IMR-90 (cell line): ENCODE measurements around the gene CTDP1. TPM values are rescaled to one million over a fixed set of nuclear protein-coding genes. Genes with fewer than 3 reads are reported as not detected.

ENCODE experiments used
- ATAC-seq: fragments of 200-7000 bp; cut with Tn5 transposase; 2 replicates; pipeline ENCODE4 v1.9.1; 2020; ENCODE audit warnings: low read depth, mild to moderate bottlenecking, moderate library complexity
- BruUV-seq: library from RNA; stranded (reverse); fragments of 400-500 nt; replicated peaks from 2 replicates; lab custom pipeline; 2021; lab: Mats Ljungman, UMichigan
- CTCF ChIA-PET: fragments of 300-600 bp; formaldehyde crosslinking; extraction: SDS; loops from one replicate; lab custom pipeline; 2021; ENCODE audit warnings: antibody characterized with exemption; lab: Yijun Ruan, JAX
- POLR2A ChIA-PET: fragments of 300-600 bp; sonication (Branson Sonifier 250); formaldehyde crosslinking; loops from one replicate; lab custom pipeline; 2022; ENCODE audit warnings: antibody characterized with exemption; ENCODE audit not compliant: unreplicated experiment; lab: Charles Lee
- DNase-seq: peaks from one replicate; pipeline ENCODE4 v3.0.0; 2013
- H2AFZ ChIP-seq: replicated peaks from 2 replicates; pipeline ENCODE3; 2013; ENCODE audit warnings: low read length, mild to moderate bottlenecking; ENCODE audit not compliant: poor library complexity
- H2AK5ac ChIP-seq: 2 replicates; pipeline ENCODE4 v1.6.1; 2013; ENCODE audit warnings: low read depth, low read length, inconsistent platforms
- H2AK9ac ChIP-seq: replicated peaks from 2 replicates; pipeline ENCODE3; 2013; ENCODE audit warnings: mild to moderate bottlenecking, low read depth, low read length, moderate library complexity; ENCODE audit not compliant: poor library complexity
- H2BK120ac ChIP-seq: 2 replicates; pipeline ENCODE4 v1.6.1; 2013; ENCODE audit warnings: low read depth, low read length, inconsistent platforms
- H2BK15ac ChIP-seq: 3 replicates; pipeline ENCODE4 v1.6.1; 2013; ENCODE audit warnings: low read depth, low read length, inconsistent platforms
- H2BK20ac ChIP-seq: 2 replicates; pipeline ENCODE4 v1.6.1; 2013; ENCODE audit warnings: low read depth, mild to moderate bottlenecking, inconsistent platforms, low read length, moderate library complexity
- H2BK5ac ChIP-seq: 2 replicates; pipeline ENCODE4 v1.6.1; 2013; ENCODE audit warnings: mild to moderate bottlenecking, low read depth, low read length, inconsistent platforms; ENCODE audit not compliant: poor library complexity, severe bottlenecking
- H3K14ac ChIP-seq: replicated peaks from 2 replicates; pipeline ENCODE4 v1.6.1; 2013; ENCODE audit warnings: low read depth, low read length, inconsistent platforms
- H3K18ac ChIP-seq: 2 replicates; pipeline ENCODE4 v1.6.1; 2013; ENCODE audit warnings: low read depth, low read length, control low read depth
- H3K23ac ChIP-seq: 2 replicates; pipeline ENCODE4 v1.6.1; 2013; ENCODE audit warnings: low read depth, low read length, inconsistent platforms
- H3K27ac ChIP-seq: 2 replicates; pipeline ENCODE4 v1.5.1; 2013; ENCODE audit warnings: mild to moderate bottlenecking, control low read depth, low read length; ENCODE audit not compliant: insufficient read depth
- H3K27me3 ChIP-seq: 2 replicates; pipeline ENCODE4 v1.6.1; 2013; ENCODE audit warnings: low read length; ENCODE audit not compliant: control insufficient read depth, insufficient read depth
- H3K36me3 ChIP-seq: 2 replicates; pipeline ENCODE4 v1.6.1; 2013; ENCODE audit warnings: low read length, mixed read lengths; ENCODE audit not compliant: control insufficient read depth, insufficient read depth
- H3K4ac ChIP-seq: 2 replicates; pipeline ENCODE4 v1.6.1; 2013; ENCODE audit warnings: low read depth, low read length, inconsistent platforms
- H3K4me1 ChIP-seq: 2 replicates; pipeline ENCODE4 v1.6.1; 2013; ENCODE audit warnings: low read length, mixed read lengths; ENCODE audit not compliant: control insufficient read depth, insufficient read depth
- H3K4me2 ChIP-seq: 2 replicates; pipeline ENCODE4 v1.6.1; 2013; ENCODE audit warnings: low read depth, mild to moderate bottlenecking, control low read depth, low read length, moderate library complexity
- H3K4me3 ChIP-seq: 2 replicates; pipeline ENCODE4 v1.5.1; 2013; ENCODE audit warnings: low read depth, mild to moderate bottlenecking, control low read depth, low read length, moderate library complexity; ENCODE audit not compliant: insufficient read depth
- H3K56ac ChIP-seq: 2 replicates; pipeline ENCODE4 v1.6.1; 2013; ENCODE audit warnings: low read length, inconsistent platforms; ENCODE audit not compliant: insufficient read depth; ENCODE audit errors: extremely low read depth
- H3K79me1 ChIP-seq, 2 experiments: 2 replicates each; pipeline ENCODE4 v1.6.1; 2013; ENCODE audit warnings: low read length in 2 of 2, inconsistent platforms in 1 of 2, low read depth in 1 of 2
- H3K9ac ChIP-seq: 2 replicates; pipeline ENCODE4 v1.6.1; 2013; ENCODE audit warnings: low read depth, low read length, control low read depth
- H3K9me1 ChIP-seq: 2 replicates; pipeline ENCODE4 v1.6.1; 2013; ENCODE audit warnings: low read length, inconsistent platforms; ENCODE audit not compliant: insufficient read depth
- H3K9me3 ChIP-seq: 2 replicates; pipeline ENCODE4 v1.6.1; 2013; ENCODE audit warnings: low read length; ENCODE audit not compliant: control insufficient read depth, insufficient read depth
- H4K20me1 ChIP-seq: 2 replicates; pipeline ENCODE4 v1.6.1; 2013; ENCODE audit warnings: low read length, inconsistent platforms; ENCODE audit not compliant: insufficient read depth
- H4K5ac ChIP-seq: 2 replicates; pipeline ENCODE4 v1.6.1; 2013; ENCODE audit warnings: mild to moderate bottlenecking, low read depth, low read length, control low read depth
- H4K8ac ChIP-seq, 2 experiments: 2 replicates each; pipeline ENCODE4 v1.6.1; 2013; ENCODE audit warnings: low read depth in 2 of 2, low read length in 2 of 2, control low read depth in 1 of 2, inconsistent platforms in 1 of 2
- H4K91ac ChIP-seq: 2 replicates; pipeline ENCODE4 v1.6.1; 2013; ENCODE audit warnings: low read depth, low read length, inconsistent platforms; ENCODE audit not compliant: insufficient read depth
- BHLHE40 ChIP-seq: fragments of 150-350 bp; IDR thresholded peaks from 2 replicates; pipeline ENCODE4 v1.6.1; 2016; ENCODE audit warnings: mild to moderate bottlenecking, low read depth, low read length
- CEBPB ChIP-seq: IDR thresholded peaks from 2 replicates; pipeline ENCODE4 v1.6.1; 2012; ENCODE audit warnings: low read depth, low read length, improper control_type of control experiment
- CHD1 ChIP-seq: IDR thresholded peaks from 2 replicates; pipeline ENCODE4 v1.6.1; 2012; ENCODE audit warnings: low read depth, low read length, improper control_type of control experiment
- CTCF ChIP-seq: conservative IDR thresholded peaks from 2 replicates; pipeline ENCODE4 v1.5.1; 2012; ENCODE audit warnings: mild to moderate bottlenecking, low read depth, low read length, improper control_type of control experiment
- ELK1 ChIP-seq: fragments of 150-350 bp; IDR thresholded peaks from 2 replicates; pipeline ENCODE4 v1.6.1; 2016; ENCODE audit warnings: low read depth, mild to moderate bottlenecking, low read length, moderate library complexity, borderline replicate concordance
- FOS ChIP-seq: fragments of 150-350 bp; IDR thresholded peaks from 2 replicates; pipeline ENCODE4 v1.6.1; 2016; ENCODE audit warnings: low read depth, low read length
- MAFK ChIP-seq: IDR thresholded peaks from 2 replicates; pipeline ENCODE4 v1.6.1; 2012; ENCODE audit warnings: low read depth, low read length, improper control_type of control experiment
- MAZ ChIP-seq: IDR thresholded peaks from 2 replicates; pipeline ENCODE4 v1.6.1; 2012; ENCODE audit warnings: low read depth, mild to moderate bottlenecking, low read length, improper control_type of control experiment, moderate library complexity, borderline replicate concordance
- MXI1 ChIP-seq: IDR thresholded peaks from 2 replicates; pipeline ENCODE4 v1.6.1; 2012; ENCODE audit warnings: low read depth, mild to moderate bottlenecking, low read length, moderate library complexity, borderline replicate concordance
- NFE2L2 ChIP-seq: fragments of 150-350 bp; IDR thresholded peaks from 2 replicates; pipeline ENCODE4 v1.6.1; 2016; ENCODE audit warnings: low read depth, mild to moderate bottlenecking, low read length
- POLR2A ChIP-seq: IDR thresholded peaks from 2 replicates; pipeline ENCODE4 v1.6.1; 2012; ENCODE audit warnings: mild to moderate bottlenecking, low read depth, low read length
- RAD21 ChIP-seq: IDR thresholded peaks from 2 replicates; pipeline ENCODE4 v1.6.1; 2012; ENCODE audit warnings: low read length, improper control_type of control experiment
- RCOR1 ChIP-seq: IDR thresholded peaks from 2 replicates; pipeline ENCODE4 v1.6.1; 2012; ENCODE audit warnings: mild to moderate bottlenecking, low read length, improper control_type of control experiment; ENCODE audit not compliant: insufficient replicate concordance
- RFX5 ChIP-seq: IDR thresholded peaks from 2 replicates; pipeline ENCODE4 v1.8.0; 2012; ENCODE audit warnings: low read depth, mild to moderate bottlenecking, low read length, moderate library complexity
- SMC3 ChIP-seq: fragments of 150-350 bp; IDR thresholded peaks from 2 replicates; pipeline ENCODE4 v1.6.1; 2016; ENCODE audit warnings: low read depth, mild to moderate bottlenecking, antibody characterized with exemption, low read length, moderate library complexity
- USF2 ChIP-seq: fragments of 150-350 bp; IDR thresholded peaks from 2 replicates; pipeline ENCODE4 v1.6.1; 2017; ENCODE audit warnings: mild to moderate bottlenecking, antibody characterized with exemption, low read length, low read depth
- WGBS, 2 experiments: methylation state at CpG; one replicate each; pipeline versions ENCODE4 v1.1.5 to v1.1.7; 2013; ENCODE audit warnings: missing lambda C conversion rate in 2 of 2; ENCODE audit not compliant: insufficient read length in 1 of 2; ENCODE audit errors: extremely low coverage in 2 of 2; 5-methylcytosine and 5-hydroxymethylcytosine counted together
- dilution Hi-C: fragments of 300-500 bp; cut with HindIII; formaldehyde crosslinking; loops from one replicate; pipeline ENCODE4 v1.14.3; 2018; ENCODE audit warnings: low sequenced_read_pairs; ENCODE audit not compliant: unreplicated experiment
- in situ Hi-C: fragments of 300-500 bp; cut with MboI; formaldehyde crosslinking; loops from 3 replicates; pipeline ENCODE4 v1.14.3; 2019; ENCODE audit warnings: low sequenced_read_pairs, inconsistent platforms, mixed read lengths
- intact Hi-C: fragments of 100-400 bp; cut with micrococcal nuclease; formaldehyde crosslinking; loops from 2 replicates; pipeline ENCODE4 v1.10.0; 2022
- polyA plus RNA-seq, 3 experiments: library from polyadenylated mRNA; depleted of rRNA; stranded (reverse); fragments of >200 nt; gene quantifications; 2 replicates each; pipeline ENCODE4 v1.2.3, GENCODE V29; 2012; ENCODE audit warnings: low replicate concordance in 1 of 3
- total RNA-seq: library from RNA; depleted of rRNA; stranded (reverse); fragments of >200 nt; gene quantifications from 2 replicates; pipeline ENCODE4 v1.2.3, GENCODE V29; 2012

CTDP1 gene
- total and polyA plus RNA-seq, 2 of the 4 experiments (the other 2 are of a cell fraction) = 13.4 to 17.6 TPM

- H2BK15ac ChIP-seq = no peak overlapping the region
- H4K5ac ChIP-seq = no peak overlapping the region
- H2AFZ ChIP-seq = no peak overlapping the region
- ChIA-PET POLR2A (no interaction called here), CTCF (no interaction called here)
- H4K91ac ChIP-seq = no peak overlapping the region
- H3K4ac ChIP-seq = no peak overlapping the region
- H3K4me2 ChIP-seq = no peak overlapping the region
- intact Hi-C loops = no loop called here
- H2AK5ac ChIP-seq = no peak overlapping the region
- no peak overlapping the region for H4K8ac ChIP-seq
- TF ChIP-seq USF2 (no peak), MXI1 (no peak), CTCF (no peak), CEBPB (no peak), MAZ (no peak), BHLHE40 (no peak), CHD1 (no peak), SMC3 (no peak), FOS (no peak), POLR2A (no peak), RCOR1 (no peak), MAFK (no peak), RAD21 (no peak), NFE2L2 (no peak), RFX5 (no peak), ELK1 (no peak)
- H2BK120ac ChIP-seq = no peak overlapping the region
- H2BK20ac ChIP-seq = no peak overlapping the region
- H3K56ac ChIP-seq = no peak overlapping the region
- no peak overlapping the region for H3K18ac ChIP-seq
- no peak overlapping the region for H3K4me3 ChIP-seq
- H3K9ac ChIP-seq = no peak overlapping the region
- peaks cover 66% of the 10 kb centered on the region for H3K36me3 ChIP-seq
- no peak overlapping the region for H3K23ac ChIP-seq
- BruUV-seq = no TSS peak
- no peak for DNase-seq
- peaks cover 2% of the 10 kb centered on the region; the same call in 1 of the 2 replicates for H3K9me3 ChIP-seq
- no peaks in the 10 kb centered on the region for H4K20me1 ChIP-seq
- dilution Hi-C loops = no loop called here
- peaks cover 7 to 31% of the 10 kb centered on the region in 2 experiments for H3K79me1 ChIP-seq
- no peak overlapping the region for H2AK9ac ChIP-seq
- no peak overlapping the region for H2BK5ac ChIP-seq
- in situ Hi-C loops = no loop called here
- no peaks in the 10 kb centered on the region for H3K4me1 ChIP-seq
- H3K27me3 ChIP-seq = no peaks in the 10 kb centered on the region
- H3K14ac ChIP-seq = no peak overlapping the region
- ATAC-seq = no peak
- H3K9me1 ChIP-seq = no peaks in the 10 kb centered on the region; the same call in 1 of the 2 replicates
- WGBS, 2 experiments = 98% methylated on average over 13 of the region's 17 CpGs; no CpG with 5 or more reads in 1 of the 2 experiments
- H3K27ac ChIP-seq = no peak overlapping the region
Measured at GRCh38 chr18:79718126-79718525, 38.5 kb downstream of the CTDP1 start.
